DOHH2 (cell line): Measurements from ENCODE around the gene KIF22.

ENCODE experiments used
- CTCF ChIP-seq: fragments of 200-600 bp; sonication (generic); IDR thresholded peaks from one replicate; pipeline ENCODE4 v1.5.1; 2014; ENCODE audit warnings: antibody characterized with exemption, mild to moderate bottlenecking, low read depth, low read length; ENCODE audit not compliant: poor library complexity, severe bottlenecking
- EZH2phosphoT487 ChIP-seq: fragments of 200-600 bp; sonication (generic); IDR thresholded peaks from 2 replicates; pipeline ENCODE4 v1.6.1; 2017; ENCODE audit warnings: borderline replicate concordance, mild to moderate bottlenecking, antibody characterized with exemption, low read length, moderate library complexity, mixed read lengths

- peak; percentile 12 for TF ChIP-seq CTCF
- TF ChIP-seq EZH2phosphoT487: no peak
Measured at GRCh38 chr16:29804455-29805231, 14.1 kb downstream of the KIF22 start.
